DOHH2 (cell line): ENCODE results near the gene SERPINH1.

ENCODE experiments used
- CTCF ChIP-seq: fragments of 200-600 bp; sonication (generic); IDR thresholded peaks from one replicate; pipeline ENCODE4 v1.5.1; 2014; ENCODE audit warnings: antibody characterized with exemption, mild to moderate bottlenecking, low read depth, low read length; ENCODE audit not compliant: poor library complexity, severe bottlenecking
- EZH2phosphoT487 ChIP-seq: fragments of 200-600 bp; sonication (generic); IDR thresholded peaks from 2 replicates; pipeline ENCODE4 v1.6.1; 2017; ENCODE audit warnings: borderline replicate concordance, mild to moderate bottlenecking, antibody characterized with exemption, low read length, moderate library complexity, mixed read lengths

GRCh38 chr11:75536786-75537641 lies 25.0 kb upstream of the SERPINH1 start:
- no peak for TF ChIP-seq EZH2phosphoT487
- peak; percentile 34 for TF ChIP-seq CTCF
